DND-41 (cell line): ENCODE measurements around the gene FAM193A.

Experiments
- ATAC-seq: fragments of 200-7000 bp; cut with Tn5 transposase; 3 replicates; pipeline ENCODE4 v1.9.1; 2021; ENCODE audit warnings: low read depth; ENCODE audit not compliant: insufficient read depth
- DNase-seq: peaks from one replicate; pipeline ENCODE4 v3.0.0-alpha.2; 2020
- H2AFZ ChIP-seq: 2 replicates; pipeline ENCODE4 v1.6.0; 2012; ENCODE audit warnings: low read depth, low read length
- H3K27ac ChIP-seq: 2 replicates; pipeline ENCODE4 v1.5.1; 2012; ENCODE audit warnings: low read length, inconsistent platforms
- H3K27me3 ChIP-seq: fragments of 200-600 bp; sonication (generic); 2 replicates; pipeline ENCODE4 v1.6.0; 2012; ENCODE audit warnings: low read length, mild to moderate bottlenecking, inconsistent platforms; ENCODE audit not compliant: insufficient read depth, poor library complexity
- H3K36me3 ChIP-seq: 2 replicates; pipeline ENCODE4 v1.5.1; 2012; ENCODE audit warnings: low read length, inconsistent platforms; ENCODE audit not compliant: insufficient read depth
- H3K4me1 ChIP-seq: 2 replicates; pipeline ENCODE4 v1.5.1; 2012; ENCODE audit warnings: mild to moderate bottlenecking, low read length; ENCODE audit not compliant: insufficient read depth
- H3K4me2 ChIP-seq: 2 replicates; pipeline ENCODE4 v1.6.0; 2012; ENCODE audit warnings: mild to moderate bottlenecking, moderate library complexity, low read length, inconsistent platforms; ENCODE audit not compliant: insufficient read depth
- H3K4me3 ChIP-seq, 2 experiments: fragments of 200-600 bp in 1 of 2; shearing (Covaris generic) in 1 of 2; 2 replicates each; pipeline ENCODE4 v1.5.1; 2012 to 2016; ENCODE audit warnings: inconsistent platforms in 2 of 2, low read length in 2 of 2, mild to moderate bottlenecking in 2 of 2, low read depth in 1 of 2, moderate library complexity in 1 of 2
- H3K79me2 ChIP-seq: 2 replicates; pipeline ENCODE4 v1.6.0; 2012; ENCODE audit warnings: low read length, inconsistent platforms; ENCODE audit not compliant: insufficient read depth
- H3K9ac ChIP-seq: 2 replicates; pipeline ENCODE4 v1.6.0; 2012; ENCODE audit warnings: low read depth, mild to moderate bottlenecking, inconsistent platforms, low read length, moderate library complexity
- H3K9me3 ChIP-seq: 2 replicates; pipeline ENCODE4 v1.5.1; 2012; ENCODE audit warnings: low read length, moderate library complexity, mild to moderate bottlenecking, inconsistent platforms; ENCODE audit not compliant: insufficient read depth, severe bottlenecking
- H4K20me1 ChIP-seq: 2 replicates; pipeline ENCODE4 v1.6.0; 2012; ENCODE audit warnings: low read length; ENCODE audit not compliant: insufficient read depth
- CTCF ChIP-seq: IDR thresholded peaks from 2 replicates; pipeline ENCODE4 v1.5.1; 2012; ENCODE audit warnings: borderline replicate concordance, low read length, moderate library complexity, mild to moderate bottlenecking; ENCODE audit not compliant: poor library complexity, severe bottlenecking; ENCODE audit errors: extremely low read depth
- EZH2 ChIP-seq: IDR thresholded peaks from 3 replicates; pipeline ENCODE4 v1.6.1; 2012; ENCODE audit warnings: borderline replicate concordance, low read depth, mild to moderate bottlenecking, moderate library complexity, low read length, inconsistent platforms; ENCODE audit not compliant: severe bottlenecking

Gene FAM193A

GRCh38 chr4:2745516-2745915 is 209.1 kb downstream of the FAM193A start:
- Histone ChIP-seq H3K9me3 (no peaks in the 10 kb centered on the region), H3K4me2 (no peak overlapping the region), H3K27me3 (no peaks in the 10 kb centered on the region), H3K9ac (no peak overlapping the region), H2AFZ (no peak overlapping the region), H3K27ac (no peak overlapping the region), H4K20me1 (0 out of 2 replicates have a peak, but pooled peaks cover 4% of the 10 kb centered on the region), H3K36me3 (peaks cover 59% of the 10 kb centered on the region), H3K4me1 (no peaks in the 10 kb centered on the region), H3K79me2 (peaks cover 10% of the 10 kb centered on the region; the same call in 1 of the 2 replicates), H3K4me3 (no peak overlapping the region)
- ATAC-seq (no peak), DNase-seq (no peak)
- TF ChIP-seq EZH2, result no peak
- TF ChIP-seq CTCF, result no peak

GRCh38 chr4:2745981-2746806 is 209.7 kb downstream of the FAM193A start:
- Histone ChIP-seq H3K4me3 (no peak overlapping the region), H3K4me2 (no peak overlapping the region), H3K79me2 (peaks cover 14% of the 10 kb centered on the region), H3K9ac (no peak overlapping the region), H2AFZ (no peak overlapping the region), H4K20me1 (0 out of 2 replicates have a peak, but pooled peaks cover 4% of the 10 kb centered on the region), H3K27ac (no peak overlapping the region), H3K27me3 (no peaks in the 10 kb centered on the region), H3K9me3 (no peaks in the 10 kb centered on the region), H3K4me1 (no peaks in the 10 kb centered on the region), H3K36me3 (peaks cover 59% of the 10 kb centered on the region)
- DNase-seq, result no peak
- no peak for TF ChIP-seq CTCF
- no peak for TF ChIP-seq EZH2
- peak; percentile 39; the same call in 1 of the 3 replicates for ATAC-seq

GRCh38 chr4:2746891-2747695 is 210.6 kb downstream of the FAM193A start:
- peaks cover 16% of the 10 kb centered on the region for H3K79me2 ChIP-seq
- H3K9ac ChIP-seq, result no peak overlapping the region
- H3K27me3 ChIP-seq, result no peaks in the 10 kb centered on the region
- ATAC-seq, result no peak
- H2AFZ ChIP-seq, result no peak overlapping the region
- H4K20me1 ChIP-seq, result 0 out of 2 replicates have a peak, but pooled peaks cover 4% of the 10 kb centered on the region
- no peaks in the 10 kb centered on the region for H3K9me3 ChIP-seq
- no peak for TF ChIP-seq CTCF
- no peak for TF ChIP-seq EZH2
- no peak overlapping the region for H3K4me2 ChIP-seq
- no peak overlapping the region for H3K27ac ChIP-seq
- peaks cover 57% of the 10 kb centered on the region for H3K36me3 ChIP-seq
- no peak for DNase-seq
- no peaks in the 10 kb centered on the region for H3K4me1 ChIP-seq
- no peak overlapping the region for H3K4me3 ChIP-seq
